Smooth muscle cell (in vitro differentiated cells): Measurements from ENCODE around the gene TNFRSF11A. TPM values are rescaled to one million over a fixed set of nuclear protein-coding genes. Genes with fewer than 3 reads are reported as not detected.

Experiments used
- DNase-seq: peaks from one replicate; lab custom pipeline; 2025; ENCODE audit not compliant: unreplicated experiment; lab: John Stamatoyannopoulos, UW
- H2AFZ ChIP-seq: fragments of 200-600 bp; sonication (generic); 2 replicates; pipeline ENCODE4 v1.6.0; 2016; ENCODE audit warnings: antibody characterized with exemption, low read depth, mild to moderate bottlenecking
- H3F3A ChIP-seq: fragments of 200-600 bp; sonication (generic); 2 replicates; pipeline ENCODE4 v1.6.0; 2017; ENCODE audit warnings: antibody characterized with exemption, low read depth
- H3K27ac ChIP-seq: fragments of 200-600 bp; sonication (generic); 2 replicates; pipeline ENCODE4 v1.5.1; 2016; ENCODE audit warnings: low read depth, mild to moderate bottlenecking
- H3K27me3 ChIP-seq: fragments of 200-600 bp; sonication (generic); 2 replicates; pipeline ENCODE4 v1.6.1; 2016; ENCODE audit warnings: low read depth, mild to moderate bottlenecking
- H3K36me3 ChIP-seq: fragments of 200-600 bp; sonication (generic); 2 replicates; pipeline ENCODE4 v1.5.1; 2016; ENCODE audit warnings: low read depth
- H3K4me1 ChIP-seq: fragments of 200-600 bp; sonication (generic); 2 replicates; pipeline ENCODE4 v1.5.1; 2016; ENCODE audit warnings: low read depth
- H3K4me2 ChIP-seq: fragments of 200-600 bp; sonication (generic); 2 replicates; pipeline ENCODE4 v1.6.0; 2016; ENCODE audit warnings: mild to moderate bottlenecking
- H3K4me3 ChIP-seq: fragments of 200-600 bp; sonication (generic); 2 replicates; pipeline ENCODE4 v1.5.1; 2016; ENCODE audit warnings: mild to moderate bottlenecking
- H3K79me2 ChIP-seq: fragments of 200-600 bp; sonication (generic); 2 replicates; pipeline ENCODE4 v1.6.0; 2016; ENCODE audit warnings: low read depth, mild to moderate bottlenecking
- H3K9ac ChIP-seq: fragments of 200-600 bp; sonication (generic); 2 replicates; pipeline ENCODE4 v1.6.0; 2016; ENCODE audit warnings: low read depth
- H3K9me3 ChIP-seq: fragments of 200-600 bp; sonication (generic); replicated peaks from 2 replicates; pipeline ENCODE4 v1.5.1; 2016; ENCODE audit warnings: low read depth
- H4K20me1 ChIP-seq: fragments of 200-600 bp; sonication (generic); 2 replicates; pipeline ENCODE4 v1.6.0; 2016; ENCODE audit warnings: low read depth
- WGBS: methylation state at CpG from one replicate; pipeline ENCODE4 v1.1.7; 2016; ENCODE audit warnings: low lambda C conversion rate; 5-methylcytosine and 5-hydroxymethylcytosine counted together
- polyA plus RNA-seq: library from polyadenylated mRNA; unstranded; fragments of >200 nt; fragmentation: Nextera tagmentation; extraction: Ambion mirVana; gene quantifications from 2 replicates; pipeline ENCODE4 v1.2.1, GENCODE V29; 2016
- total RNA-seq: library from RNA; depleted of rRNA; stranded (reverse); fragments of >200 nt; gene quantifications from 2 replicates; pipeline ENCODE4 v1.2.3, GENCODE V29; 2014
- TF ChIP-seq, protein P1 (sequence below): fragments of 200-600 bp; sonication (generic); IDR thresholded peaks from 2 replicates; pipeline ENCODE4 v1.5.1; 2017; ENCODE audit warnings: borderline replicate concordance, mild to moderate bottlenecking, antibody characterized with exemption; ENCODE audit not compliant: insufficient read depth, poor library complexity, severe bottlenecking

TNFRSF11A gene
- total and polyA plus RNA-seq, 2 experiments from 2014 or later = under 0.01 TPM; not detected in 1

DNA sequence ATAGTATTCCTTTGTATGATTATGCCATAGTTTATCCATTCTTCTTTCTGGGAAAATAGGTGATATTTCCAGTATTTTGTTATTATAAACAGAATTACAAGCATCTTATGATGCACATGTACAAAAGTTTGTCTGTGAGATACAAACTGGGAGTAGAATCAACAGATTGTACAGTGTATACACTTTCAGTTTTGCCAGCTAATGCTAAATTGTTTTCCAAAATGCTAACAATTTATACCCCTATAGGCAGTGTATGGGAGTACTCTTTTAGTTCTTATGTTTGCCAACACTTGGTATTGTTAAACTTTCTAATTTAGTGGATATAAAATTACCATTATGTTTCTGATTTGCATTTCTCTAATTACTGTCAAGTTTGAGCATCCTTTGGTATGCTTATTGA is 31.0 kb upstream of the TNFRSF11A start:
- no peaks in the 10 kb centered on the region for H3K9me3 ChIP-seq
- H2AFZ ChIP-seq = no peak overlapping the region
- H3K79me2 ChIP-seq = no peaks in the 10 kb centered on the region
- H3F3A ChIP-seq = no peaks in the 10 kb centered on the region
- H3K4me3 ChIP-seq = no peak overlapping the region
- no peak overlapping the region for H3K27ac ChIP-seq
- no peaks in the 10 kb centered on the region for H3K27me3 ChIP-seq
- TF ChIP-seq, protein P1, sequence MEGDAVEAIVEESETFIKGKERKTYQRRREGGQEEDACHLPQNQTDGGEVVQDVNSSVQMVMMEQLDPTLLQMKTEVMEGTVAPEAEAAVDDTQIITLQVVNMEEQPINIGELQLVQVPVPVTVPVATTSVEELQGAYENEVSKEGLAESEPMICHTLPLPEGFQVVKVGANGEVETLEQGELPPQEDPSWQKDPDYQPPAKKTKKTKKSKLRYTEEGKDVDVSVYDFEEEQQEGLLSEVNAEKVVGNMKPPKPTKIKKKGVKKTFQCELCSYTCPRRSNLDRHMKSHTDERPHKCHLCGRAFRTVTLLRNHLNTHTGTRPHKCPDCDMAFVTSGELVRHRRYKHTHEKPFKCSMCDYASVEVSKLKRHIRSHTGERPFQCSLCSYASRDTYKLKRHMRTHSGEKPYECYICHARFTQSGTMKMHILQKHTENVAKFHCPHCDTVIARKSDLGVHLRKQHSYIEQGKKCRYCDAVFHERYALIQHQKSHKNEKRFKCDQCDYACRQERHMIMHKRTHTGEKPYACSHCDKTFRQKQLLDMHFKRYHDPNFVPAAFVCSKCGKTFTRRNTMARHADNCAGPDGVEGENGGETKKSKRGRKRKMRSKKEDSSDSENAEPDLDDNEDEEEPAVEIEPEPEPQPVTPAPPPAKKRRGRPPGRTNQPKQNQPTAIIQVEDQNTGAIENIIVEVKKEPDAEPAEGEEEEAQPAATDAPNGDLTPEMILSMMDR = no peak
- H3K4me2 ChIP-seq = no peak overlapping the region
- no peak overlapping the region for H3K9ac ChIP-seq
- H3K4me1 ChIP-seq = no peaks in the 10 kb centered on the region
- no peaks in the 10 kb centered on the region for H4K20me1 ChIP-seq
- no peak for DNase-seq
- no peaks in the 10 kb centered on the region for H3K36me3 ChIP-seq

DNA sequence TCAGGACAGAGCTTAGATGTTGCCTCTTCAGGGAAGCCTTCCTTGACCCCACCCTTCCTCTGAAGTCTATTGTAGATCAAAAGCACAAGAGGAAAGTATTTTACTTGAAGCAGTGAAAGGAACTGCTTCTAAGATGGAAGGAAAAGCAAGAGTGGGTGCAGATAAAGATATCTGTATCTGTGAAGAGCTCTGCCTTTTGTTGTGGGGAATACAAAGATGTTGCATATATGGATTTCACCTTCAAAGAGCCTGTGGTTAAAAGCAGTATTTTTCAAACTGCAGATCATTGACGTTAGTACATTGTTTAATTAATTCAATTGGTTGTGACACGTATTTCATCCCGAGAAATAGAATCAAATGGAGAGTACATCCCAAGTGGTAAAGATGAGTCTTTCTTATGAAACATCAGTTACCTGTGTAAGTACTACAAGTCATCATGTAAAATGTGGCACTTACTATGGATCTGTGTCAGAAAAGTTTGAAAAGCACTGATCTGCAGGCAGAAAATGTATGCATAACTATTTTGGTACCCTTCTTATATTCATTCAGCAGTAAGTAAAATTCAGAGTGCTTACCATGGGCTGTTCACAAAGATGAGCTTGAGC is 24.6 kb upstream of the TNFRSF11A start:
- 95% methylated on average over 3 of the region's 3 CpGs for WGBS
- H3K27me3 ChIP-seq = no peaks in the 10 kb centered on the region
- no peaks in the 10 kb centered on the region for H3K4me1 ChIP-seq
- TF ChIP-seq, protein P1 = no peak
- H3K79me2 ChIP-seq = no peaks in the 10 kb centered on the region
- H3K4me3 ChIP-seq = no peak overlapping the region
- no peak overlapping the region for H3K9ac ChIP-seq
- DNase-seq = no peak
- H4K20me1 ChIP-seq = no peaks in the 10 kb centered on the region
- H3K27ac ChIP-seq = no peak overlapping the region
- H3K9me3 ChIP-seq = no peaks in the 10 kb centered on the region
- H3K4me2 ChIP-seq = no peak overlapping the region
- H3F3A ChIP-seq = no peaks in the 10 kb centered on the region
- H3K36me3 ChIP-seq = no peaks in the 10 kb centered on the region
- H2AFZ ChIP-seq = no peak overlapping the region

DNA sequence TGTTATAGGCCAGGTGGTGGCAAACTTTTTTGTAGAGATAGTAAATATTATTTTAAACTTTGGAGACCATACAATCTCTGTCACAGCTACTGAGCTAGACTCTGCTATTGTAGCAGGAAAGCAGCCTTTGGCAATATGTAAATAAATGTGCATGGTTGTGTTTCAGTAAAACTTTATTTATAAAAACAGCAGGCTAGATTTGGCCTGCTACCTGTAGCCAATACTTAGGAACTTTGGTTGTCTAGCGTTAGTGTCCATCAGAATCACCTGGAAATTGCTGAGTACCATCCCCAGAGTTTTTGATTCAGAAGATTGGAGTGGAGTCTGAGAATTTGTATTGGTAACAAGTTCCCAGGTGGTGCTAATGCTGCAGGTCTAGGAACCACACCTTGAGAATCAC is 23.8 kb upstream of the TNFRSF11A start:
- TF ChIP-seq, protein P1 = no peak
- H3K4me3 ChIP-seq = no peak overlapping the region
- no peaks in the 10 kb centered on the region for H3K9me3 ChIP-seq
- H4K20me1 ChIP-seq = no peaks in the 10 kb centered on the region
- H3K4me2 ChIP-seq = no peak overlapping the region
- 97% methylated on average over 1 of the region's 1 CpG for WGBS
- H3K27me3 ChIP-seq = no peaks in the 10 kb centered on the region
- DNase-seq = no peak
- H3K36me3 ChIP-seq = no peaks in the 10 kb centered on the region
- H3K79me2 ChIP-seq = no peaks in the 10 kb centered on the region
- no peak overlapping the region for H2AFZ ChIP-seq
- H3F3A ChIP-seq = no peaks in the 10 kb centered on the region
- H3K4me1 ChIP-seq = no peaks in the 10 kb centered on the region
- no peak overlapping the region for H3K9ac ChIP-seq
- no peak overlapping the region for H3K27ac ChIP-seq

DNA sequence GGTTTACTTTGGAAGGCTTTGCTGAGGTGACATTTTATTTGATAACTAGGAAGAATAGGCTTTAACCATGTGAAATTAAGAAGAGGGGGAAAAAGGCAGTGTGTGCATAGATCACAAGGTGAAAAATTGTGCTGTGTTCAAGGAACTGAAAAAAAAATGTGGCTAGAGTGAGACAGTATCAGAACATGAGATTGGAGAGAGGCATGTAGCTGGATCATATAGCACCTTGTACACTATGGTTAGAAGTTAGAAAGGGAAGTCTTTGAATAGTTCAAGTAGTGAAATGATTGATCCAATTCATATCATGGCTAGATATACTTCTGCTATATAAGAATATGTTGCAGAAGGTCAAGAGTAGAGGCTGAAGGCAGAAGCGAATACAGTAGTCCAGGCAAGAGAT is 12.3 kb upstream of the TNFRSF11A start:
- Histone ChIP-seq H3K27me3 (peaks cover 7% of the 10 kb centered on the region), H3K4me1 (no peaks in the 10 kb centered on the region), H3K9me3 (no peaks in the 10 kb centered on the region), H3K9ac (no peak overlapping the region), H3K27ac (no peak overlapping the region), H2AFZ (no peak overlapping the region), H4K20me1 (no peaks in the 10 kb centered on the region), H3K4me3 (no peak overlapping the region), H3K36me3 (no peaks in the 10 kb centered on the region), H3K79me2 (no peaks in the 10 kb centered on the region), H3F3A (no peaks in the 10 kb centered on the region), H3K4me2 (no peak overlapping the region)
- no peak for DNase-seq
- WGBS = 95% methylated on average over 1 of the region's 1 CpG
- TF ChIP-seq, protein P1 = no peak
